Duodenal mucosa (tissue), 2 donors: ENCODE results near the gene TM4SF18.

Experiments
- H3K27ac ChIP-seq: one replicate; pipeline ENCODE4 v1.7.0; 2013; ENCODE audit warnings: low read depth, low read length
- H3K27me3 ChIP-seq, 2 donors: one replicate each; pipeline ENCODE4 v1.7.0; 2013; ENCODE audit warnings: low read length in 2 of 2, control low read depth in 1 of 2; ENCODE audit not compliant: insufficient read depth in 2 of 2, control insufficient read depth in 1 of 2
- H3K36me3 ChIP-seq, 2 donors: one replicate each; pipeline ENCODE4 v1.7.0; 2013; ENCODE audit warnings: low read length in 2 of 2, control low read depth in 1 of 2; ENCODE audit not compliant: insufficient read depth in 2 of 2, control insufficient read depth in 1 of 2
- H3K4me1 ChIP-seq, 2 donors: one replicate each; pipeline ENCODE4 v1.7.0; 2013; ENCODE audit warnings: low read length in 2 of 2, control low read depth in 1 of 2; ENCODE audit not compliant: insufficient read depth in 2 of 2, control insufficient read depth in 1 of 2
- H3K4me3 ChIP-seq, 2 donors: one replicate each; pipeline ENCODE4 v1.7.0; 2013; ENCODE audit warnings: low read length in 2 of 2, low read depth in 1 of 2
- H3K9ac ChIP-seq, 2 donors: one replicate each; pipeline ENCODE4 v1.7.0; 2013; ENCODE audit warnings: low read length in 2 of 2, low read depth in 1 of 2
- H3K9me3 ChIP-seq, 2 donors: one replicate each; pipeline ENCODE4 v1.7.0; 2013; ENCODE audit warnings: low read length in 2 of 2, control low read depth in 1 of 2; ENCODE audit not compliant: control insufficient read depth in 1 of 2

Gene TM4SF18

DNA sequence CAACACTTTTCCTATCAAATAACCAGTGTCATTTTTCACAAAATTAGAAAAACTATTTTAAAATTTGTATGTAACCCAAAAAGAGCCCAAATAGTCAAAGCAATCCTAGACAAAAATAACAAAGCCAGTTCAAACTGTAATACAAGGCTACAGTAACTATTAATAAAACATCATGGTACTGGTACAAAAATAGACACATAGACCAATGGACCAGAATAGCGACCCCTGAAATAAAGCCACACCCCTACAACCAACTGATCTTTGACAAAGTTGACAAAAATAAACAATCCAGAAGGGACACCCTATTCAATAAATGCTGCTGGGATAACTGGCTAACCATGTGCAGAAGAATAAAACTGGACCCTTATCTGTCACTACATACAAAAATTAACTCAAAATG is 19.9 kb downstream of the TM4SF18 start:
- Histone ChIP-seq H3K27me3 (no peaks in the 10 kb centered on the region), H3K9me3 (no peaks in the 10 kb centered on the region), H3K36me3 (no peaks in the 10 kb centered on the region), H3K9ac (no peak overlapping the region), H3K27ac (no peak overlapping the region), H3K4me3 (no peak overlapping the region), H3K4me1 (peaks cover 8 to 11% of the 10 kb centered on the region in 2 donors)

DNA sequence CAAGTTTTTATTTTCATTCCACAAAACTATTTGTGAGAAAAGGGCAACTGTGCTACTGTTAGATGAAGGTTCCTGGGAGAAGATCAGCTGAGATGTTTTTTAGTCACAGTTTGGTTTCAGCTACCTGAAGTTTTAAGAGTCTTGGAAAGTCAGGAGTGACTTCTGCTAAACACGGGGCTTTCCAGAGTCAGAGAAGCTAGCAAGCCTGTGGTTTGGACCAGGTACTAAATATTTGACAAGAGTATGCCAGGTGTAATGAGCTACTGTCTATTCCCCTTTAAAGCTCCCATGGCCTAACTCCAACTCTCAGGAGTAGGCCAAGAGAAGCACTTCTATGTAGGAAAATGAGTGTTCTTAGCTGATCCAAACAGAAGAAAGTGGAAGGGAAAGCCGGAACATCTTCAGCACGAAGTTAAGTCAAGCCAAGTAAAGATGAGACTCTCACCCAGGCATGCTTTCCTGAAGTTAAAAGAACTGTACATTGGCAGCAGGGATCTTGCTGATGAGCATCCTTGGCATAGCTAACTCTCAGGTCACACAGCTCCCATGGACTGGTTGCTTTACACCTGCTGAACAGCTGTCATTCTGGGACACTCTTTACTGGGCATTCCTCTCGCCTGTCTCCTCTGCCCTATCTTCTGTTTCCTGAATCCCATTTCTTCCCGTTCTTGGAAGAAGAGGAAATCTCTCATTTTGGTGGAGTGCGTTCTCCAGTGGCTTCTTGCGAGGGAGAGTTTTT is 22.5 kb downstream of the TM4SF18 start:
- H3K9ac ChIP-seq = no peak overlapping the region
- H3K27me3 ChIP-seq = no peaks in the 10 kb centered on the region
- no peak overlapping the region for H3K4me3 ChIP-seq
- no peaks in the 10 kb centered on the region for H3K36me3 ChIP-seq
- no peak overlapping the region for H3K27ac ChIP-seq
- H3K9me3 ChIP-seq = no peaks in the 10 kb centered on the region
- H3K4me1 ChIP-seq = peaks cover 0 to 3% of the 10 kb centered on the region in 2 donors

- Histone ChIP-seq H3K9ac (no peak overlapping the region), H3K4me3 (no peak overlapping the region), H3K27me3 (no peaks in the 10 kb centered on the region), H3K27ac (no peak overlapping the region), H3K9me3 (no peaks in the 10 kb centered on the region), H3K36me3 (no peaks in the 10 kb centered on the region), H3K4me1 (no peaks in the 10 kb centered on the region)
These were observed 26.0 kb downstream of the TM4SF18 start for GRCh38 chr3:149307435-149307783.

GRCh38 chr3:149306751-149307434 is 26.5 kb downstream of the TM4SF18 start:
- H3K4me3 ChIP-seq = no peak overlapping the region
- no peaks in the 10 kb centered on the region for H3K36me3 ChIP-seq
- no peaks in the 10 kb centered on the region for H3K9me3 ChIP-seq
- H3K4me1 ChIP-seq = no peaks in the 10 kb centered on the region
- H3K27ac ChIP-seq = no peak overlapping the region
- no peak overlapping the region for H3K9ac ChIP-seq
- no peaks in the 10 kb centered on the region for H3K27me3 ChIP-seq

GRCh38 chr3:149305376-149305775 is 28.1 kb downstream of the TM4SF18 start:
- Histone ChIP-seq H3K27me3 (no peaks in the 10 kb centered on the region), H3K4me3 (no peak overlapping the region), H3K36me3 (no peaks in the 10 kb centered on the region), H3K9me3 (no peaks in the 10 kb centered on the region), H3K9ac (no peak overlapping the region), H3K27ac (no peak overlapping the region), H3K4me1 (peaks cover 3% of the 10 kb centered on the region in 2 donors)

GRCh38 chr3:149299938-149300801 is 33.3 kb downstream of the TM4SF18 start:
- Histone ChIP-seq H3K27ac (peak overlapping the region; percentile 26), H3K4me1 (peaks cover 5% of the 10 kb centered on the region in 2 donors), H3K27me3 (no peaks in the 10 kb centered on the region), H3K9ac (no peak overlapping the region), H3K4me3 (no peak overlapping the region), H3K36me3 (no peaks in the 10 kb centered on the region), H3K9me3 (no peaks in the 10 kb centered on the region)

DNA sequence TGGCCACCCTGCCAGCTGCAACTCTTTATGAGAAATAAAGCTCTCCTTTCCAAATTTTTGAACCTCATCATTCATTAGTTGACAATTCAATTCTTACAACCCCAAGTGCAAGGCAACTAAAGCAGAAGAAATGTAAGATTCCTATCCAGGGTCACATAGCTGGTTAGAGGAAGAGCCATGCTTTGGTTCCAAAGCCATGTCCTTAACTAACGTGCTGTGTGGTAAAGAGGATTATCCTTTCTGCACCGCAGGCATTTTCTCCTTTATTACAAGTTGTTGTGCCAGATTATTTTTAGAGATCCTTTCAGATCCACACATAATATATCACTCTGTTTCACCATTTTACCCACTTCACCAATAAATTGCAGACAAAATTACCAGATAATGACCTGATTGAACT is 36.5 kb downstream of the TM4SF18 start:
- peaks cover 5% of the 10 kb centered on the region in 2 donors for H3K4me1 ChIP-seq
- no peaks in the 10 kb centered on the region for H3K36me3 ChIP-seq
- H3K27me3 ChIP-seq = no peaks in the 10 kb centered on the region
- H3K27ac ChIP-seq = no peak overlapping the region
- no peak overlapping the region for H3K4me3 ChIP-seq
- H3K9me3 ChIP-seq = no peaks in the 10 kb centered on the region
- no peak overlapping the region for H3K9ac ChIP-seq

- Histone ChIP-seq H3K4me3 (no peak overlapping the region), H3K27ac (no peak overlapping the region), H3K4me1 (no peaks in the 10 kb centered on the region), H3K9ac (no peak overlapping the region), H3K9me3 (no peaks in the 10 kb centered on the region), H3K36me3 (no peaks in the 10 kb centered on the region), H3K27me3 (no peaks in the 10 kb centered on the region)
These were observed 40.8 kb downstream of the TM4SF18 start for GRCh38 chr3:149292666-149293065.

- Histone ChIP-seq H3K36me3 (no peaks in the 10 kb centered on the region), H3K9me3 (no peaks in the 10 kb centered on the region), H3K9ac (no peak overlapping the region), H3K27ac (no peak overlapping the region), H3K4me3 (no peak overlapping the region), H3K27me3 (no peaks in the 10 kb centered on the region), H3K4me1 (no peaks in the 10 kb centered on the region)
These were observed 42.3 kb downstream of the TM4SF18 start for GRCh38 chr3:149291178-149291577.

GRCh38 chr3:149288655-149289054 is 44.8 kb downstream of the TM4SF18 start:
- H3K9ac ChIP-seq = no peak overlapping the region
- H3K4me1 ChIP-seq = no peaks in the 10 kb centered on the region
- no peak overlapping the region for H3K4me3 ChIP-seq
- no peaks in the 10 kb centered on the region for H3K36me3 ChIP-seq
- no peaks in the 10 kb centered on the region for H3K9me3 ChIP-seq
- H3K27ac ChIP-seq = no peak overlapping the region
- H3K27me3 ChIP-seq = no peaks in the 10 kb centered on the region
